HG02885 (cell line): Measurements from ENCODE around the gene NDNF.

Source experiments
- ATAC-seq: cut with Tn5 transposase; IDR thresholded peaks from one replicate; pipeline ENCODE4 v1.9.1; 2021; ENCODE audit warnings: mild to moderate bottlenecking; ENCODE audit not compliant: unreplicated experiment, poor library complexity

NDNF gene

GRCh38 chr4:121072224-121073003 lies at the start of gene NDNF:
Gene NDNF (minus strand): TSS chr4:121072535. CDS start chr4:121045837, 26,698 bp downstream.
- ATAC-seq = peak; percentile 39

GRCh38 chr4:121119715-121120114 lies 47.4 kb upstream of the NDNF start:
- no peak for ATAC-seq

- ATAC-seq = no peak
Measured at GRCh38 chr4:121118344-121118743, 46.0 kb upstream of the NDNF start.

- ATAC-seq = no peak
Measured at GRCh38 chr4:121114756-121115155, 42.4 kb upstream of the NDNF start.

- ATAC-seq = no peak
Measured at GRCh38 chr4:121112530-121112929, 40.2 kb upstream of the NDNF start.

- ATAC-seq = no peak
Measured at GRCh38 chr4:121108557-121108956, 36.2 kb upstream of the NDNF start.

GRCh38 chr4:121107507-121107906 lies 35.2 kb upstream of the NDNF start:
- no peak for ATAC-seq

- peak; percentile 58 for ATAC-seq
Measured at GRCh38 chr4:121100093-121100775, 27.9 kb upstream of the NDNF start.

- ATAC-seq = no peak
Measured at GRCh38 chr4:121098266-121098665, 25.9 kb upstream of the NDNF start.

GRCh38 chr4:121096629-121097028 lies 24.3 kb upstream of the NDNF start:
- ATAC-seq = no peak

- ATAC-seq = no peak
Measured at GRCh38 chr4:121096191-121096590, 23.9 kb upstream of the NDNF start.

GRCh38 chr4:121094297-121094966 lies 22.1 kb upstream of the NDNF start:
- peak; percentile 52 for ATAC-seq

- no peak for ATAC-seq
Measured at GRCh38 chr4:121093261-121093660, 20.9 kb upstream of the NDNF start.

- ATAC-seq = no peak
Measured at GRCh38 chr4:121091941-121092340, 19.6 kb upstream of the NDNF start.

GRCh38 chr4:121088867-121089266 lies 16.5 kb upstream of the NDNF start:
- no peak for ATAC-seq

- ATAC-seq = no peak
Measured at GRCh38 chr4:121079376-121079775, 7.0 kb upstream of the NDNF start.

- ATAC-seq = no peak
Measured at GRCh38 chr4:121077496-121077895, 5.2 kb upstream of the NDNF start.

GRCh38 chr4:121076416-121076815 lies 4.1 kb upstream of the NDNF start:
- ATAC-seq = no peak

GRCh38 chr4:121073672-121074381 lies 1.5 kb upstream of the NDNF start:
- no peak for ATAC-seq

GRCh38 chr4:121073004-121073435 lies 685 bp upstream of the NDNF start:
- peak; percentile 28 for ATAC-seq
